C4-2B (cell line): ENCODE measurements around the gene TFF2.

Source experiments
- H3K27ac ChIP-seq: fragments of 450-650 bp; 2 replicates; pipeline ENCODE4 v1.5.1; 2017
- CTCF ChIP-seq: fragments of 450-650 bp; conservative IDR thresholded peaks from 2 replicates; pipeline ENCODE4 v1.5.1; 2017; ENCODE audit warnings: mild to moderate bottlenecking
- ZFX ChIP-seq: fragments of 450-650 bp; IDR thresholded peaks from 2 replicates; pipeline ENCODE4 v1.6.1; 2017

Gene TFF2

GRCh38 chr21:42358937-42359336, 8.1 kb upstream of the TFF2 start:
- no peak for TF ChIP-seq CTCF
- TF ChIP-seq ZFX, result no peak
- H3K27ac ChIP-seq, result no peak overlapping the region

- TF ChIP-seq ZFX, result no peak
- no peak for TF ChIP-seq CTCF
- H3K27ac ChIP-seq, result no peak overlapping the region
Measured at GRCh38 chr21:42358261-42358660, 7.5 kb upstream of the TFF2 start.

DNA sequence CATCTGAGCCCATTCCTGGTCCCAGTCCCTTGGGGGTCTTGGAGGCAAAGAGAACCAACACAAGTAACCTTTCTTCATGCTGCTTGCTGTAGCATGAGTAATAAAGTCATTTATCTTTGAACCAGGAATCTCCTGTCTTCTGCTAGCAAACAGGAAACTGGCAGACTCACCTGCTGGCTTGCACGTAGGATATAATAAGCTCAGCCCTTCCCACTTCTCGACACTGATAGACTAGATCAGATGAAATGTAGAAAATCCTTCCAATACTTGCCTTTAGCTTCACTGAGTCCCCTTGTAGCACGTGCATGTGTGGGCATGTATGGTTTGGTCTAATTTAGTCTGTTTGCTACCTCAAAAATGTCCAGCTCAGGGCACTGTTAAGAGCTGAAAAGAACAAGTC, 6.5 kb upstream of the TFF2 start:
- H3K27ac ChIP-seq, result no peak overlapping the region
- no peak for TF ChIP-seq CTCF
- TF ChIP-seq ZFX, result no peak

- TF ChIP-seq CTCF (no peak), ZFX (no peak)
- H3K27ac ChIP-seq, result no peak overlapping the region
Measured at GRCh38 chr21:42356650-42357049, 5.9 kb upstream of the TFF2 start.

DNA sequence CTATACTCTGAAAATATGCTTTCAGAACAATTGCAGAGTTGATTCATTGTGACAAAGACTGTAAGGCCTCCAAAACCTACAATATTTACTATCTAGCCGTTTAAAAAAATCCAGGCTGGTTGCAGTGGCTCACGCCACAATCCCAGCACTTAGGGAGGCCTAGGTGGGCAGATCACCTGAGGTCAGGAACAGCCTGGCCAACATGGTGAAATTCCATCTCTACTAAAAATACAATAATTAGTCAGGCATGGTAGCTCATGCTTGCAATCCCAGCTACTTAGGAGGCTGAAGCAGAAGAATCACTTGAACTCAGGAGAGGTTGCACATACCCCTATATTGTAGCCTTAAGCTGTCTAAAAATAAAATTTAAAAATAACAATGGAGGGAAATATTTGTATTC, 5.3 kb upstream of the TFF2 start:
- no peak overlapping the region for H3K27ac ChIP-seq
- TF ChIP-seq CTCF (no peak), ZFX (no peak)

DNA sequence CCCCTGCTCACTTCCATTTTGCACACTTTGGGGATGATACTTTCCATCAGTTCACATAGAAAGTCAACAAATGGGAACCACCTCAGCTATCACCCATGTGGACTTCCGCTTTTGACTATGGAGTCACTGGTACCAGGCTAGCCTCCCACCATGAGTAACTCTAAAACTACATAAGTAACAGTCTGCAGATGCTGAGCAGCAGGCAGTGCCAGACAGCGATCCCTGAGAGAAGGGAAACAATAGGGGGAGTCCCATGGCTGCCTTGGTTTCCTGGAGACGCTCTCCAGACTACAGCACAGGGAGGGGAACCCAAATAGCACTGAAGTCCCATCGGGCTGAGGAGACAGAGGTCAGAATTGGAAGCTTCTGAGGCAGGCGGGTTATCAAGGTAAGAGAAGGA, 2.8 kb upstream of the TFF2 start:
- no peak overlapping the region for H3K27ac ChIP-seq
- TF ChIP-seq CTCF (no peak), ZFX (no peak)

DNA sequence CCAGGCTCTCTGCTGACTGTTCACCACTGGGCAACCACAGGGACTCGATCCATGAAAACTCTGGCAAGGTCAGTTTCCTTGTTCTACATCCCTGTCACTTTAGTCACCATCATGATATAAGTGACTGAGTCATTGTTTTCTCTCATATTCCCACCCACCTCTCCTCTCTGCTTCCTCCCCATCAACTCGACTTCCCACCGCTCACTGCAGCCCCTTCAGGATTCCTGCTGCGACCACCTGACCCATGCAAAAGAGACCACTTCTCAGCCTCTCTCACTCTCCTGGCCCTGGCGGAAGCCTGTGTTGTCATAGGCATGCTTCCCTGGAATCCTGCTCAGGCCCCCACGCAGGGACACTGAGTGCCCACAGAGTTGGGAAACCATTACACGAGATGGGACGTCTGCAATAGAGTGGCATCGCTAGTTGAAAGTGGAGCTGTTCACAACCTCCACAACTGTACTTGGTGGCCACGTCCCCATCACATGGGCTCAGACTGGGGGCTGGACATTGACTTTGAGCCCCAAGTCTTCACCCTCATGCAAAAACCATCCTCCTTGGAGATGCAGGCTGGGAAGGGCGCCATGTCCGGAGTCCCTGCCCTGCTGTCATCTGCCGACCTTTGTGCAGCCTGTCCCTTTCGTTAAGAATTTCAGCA, 1.8 kb upstream of the TFF2 start:
- H3K27ac ChIP-seq, result no peak overlapping the region
- TF ChIP-seq ZFX (no peak), CTCF (no peak)
